Fibroblast of skin of scalp (primary cell): ENCODE data around the gene RALA.

ENCODE experiments used
- DNase-seq: peaks from one replicate; pipeline ENCODE4 v3.0.0-alpha.2; 2013

Gene RALA

DNA sequence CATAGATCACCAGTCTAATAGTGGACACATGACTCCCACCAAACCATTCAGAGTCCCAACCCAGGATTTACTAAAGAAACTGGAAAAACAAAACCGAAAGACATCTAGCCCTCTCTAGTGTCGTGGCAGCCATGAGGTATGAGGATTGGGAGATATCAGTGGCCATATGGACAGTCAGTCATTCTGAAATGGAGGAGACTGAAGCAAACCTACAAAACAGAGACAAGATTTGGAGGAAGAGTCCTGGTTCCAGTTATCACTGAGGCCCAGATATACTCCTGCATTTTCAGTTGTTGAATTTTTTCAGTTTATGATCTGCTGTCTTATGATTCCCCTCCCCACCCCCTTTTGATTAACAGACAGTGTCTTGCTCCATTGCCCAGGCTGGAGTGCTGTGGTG lies 9.1 kb upstream of the RALA start:
- no peak for DNase-seq

DNA sequence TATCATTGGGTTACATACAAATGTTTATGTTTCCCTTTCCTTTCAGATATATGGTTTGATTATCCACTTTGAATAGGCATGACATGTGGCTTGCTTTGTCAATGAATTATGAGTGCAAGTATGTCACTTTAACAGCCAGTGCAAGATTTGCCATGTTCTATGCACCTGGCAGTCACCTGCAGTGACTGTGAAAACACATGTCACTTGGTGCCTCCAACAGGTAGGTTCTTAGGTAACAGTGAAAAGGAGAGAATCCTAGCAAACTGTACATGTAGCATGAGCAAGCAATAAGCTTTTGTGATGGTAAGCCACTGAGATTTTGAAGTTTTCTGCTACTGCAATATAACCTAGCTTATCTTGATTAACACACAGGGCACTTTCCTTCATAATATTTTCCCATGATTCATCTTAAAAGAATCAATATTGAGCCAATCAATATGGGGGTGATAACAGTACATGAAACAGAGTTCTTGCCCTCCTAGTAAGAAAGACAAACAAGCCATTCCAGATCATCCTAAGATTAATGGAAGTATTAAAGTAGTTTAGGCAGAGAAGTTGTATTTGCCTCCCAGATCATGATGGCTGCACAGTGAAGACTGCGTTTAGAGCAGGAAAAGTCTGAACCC lies 7.9 kb upstream of the RALA start:
- no peak for DNase-seq

DNA sequence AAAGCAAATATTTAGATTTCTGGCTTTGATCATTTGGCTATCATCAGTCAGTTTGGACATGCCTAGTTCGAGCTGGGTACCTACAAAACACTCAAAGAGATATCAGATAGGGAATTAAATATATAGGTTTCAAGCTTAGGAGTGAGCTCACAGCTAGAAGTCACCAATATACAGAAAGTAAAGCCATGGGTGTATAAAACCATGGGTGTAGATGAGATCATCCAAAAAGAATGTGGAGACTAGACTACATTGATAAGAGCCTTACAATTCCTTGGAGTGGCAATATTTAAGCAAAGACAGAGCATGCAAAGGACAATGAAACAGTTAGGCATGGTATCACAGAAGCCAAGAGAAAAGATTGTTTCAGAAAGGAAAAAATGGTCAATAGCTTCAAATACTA lies 7.2 kb upstream of the RALA start:
- DNase-seq = peak; percentile 54

DNA sequence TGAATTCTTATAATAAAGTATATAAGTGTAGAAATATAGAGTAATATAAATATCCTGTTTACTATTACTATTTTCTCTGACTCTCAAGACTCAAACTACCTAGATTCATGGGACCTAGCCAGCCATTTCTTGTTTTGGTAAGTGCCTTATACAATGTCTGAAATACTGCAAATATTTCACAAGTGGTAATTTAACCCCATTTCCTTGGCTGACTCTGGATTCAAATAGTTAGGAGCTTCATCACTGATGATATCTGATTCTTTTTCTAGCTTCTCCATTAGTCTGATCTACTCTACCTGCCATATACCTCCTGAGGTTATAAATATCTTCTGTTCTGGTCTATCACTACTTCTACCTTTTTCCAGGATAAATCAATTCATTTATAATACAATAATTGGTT lies 6.4 kb upstream of the RALA start:
- DNase-seq = peak; percentile 63

DNA sequence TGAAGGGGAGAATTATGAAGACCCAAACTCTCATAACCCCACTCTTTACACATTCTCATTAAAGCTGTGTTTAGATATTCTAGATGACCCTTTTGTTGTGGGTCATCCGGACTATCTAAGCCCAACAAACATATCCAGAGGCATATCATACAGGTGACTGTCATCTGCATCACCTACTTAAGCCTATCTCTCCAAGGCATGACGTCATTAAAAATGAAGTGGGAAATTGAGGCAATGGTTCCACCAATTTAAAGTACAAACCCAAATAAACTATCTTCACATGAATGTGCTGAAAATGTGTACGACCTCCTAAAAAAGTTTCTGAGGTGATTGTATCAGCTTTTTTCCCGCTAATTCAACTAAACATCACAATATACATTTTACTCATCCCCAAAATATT lies 4.5 kb upstream of the RALA start:
- no peak for DNase-seq

DNA sequence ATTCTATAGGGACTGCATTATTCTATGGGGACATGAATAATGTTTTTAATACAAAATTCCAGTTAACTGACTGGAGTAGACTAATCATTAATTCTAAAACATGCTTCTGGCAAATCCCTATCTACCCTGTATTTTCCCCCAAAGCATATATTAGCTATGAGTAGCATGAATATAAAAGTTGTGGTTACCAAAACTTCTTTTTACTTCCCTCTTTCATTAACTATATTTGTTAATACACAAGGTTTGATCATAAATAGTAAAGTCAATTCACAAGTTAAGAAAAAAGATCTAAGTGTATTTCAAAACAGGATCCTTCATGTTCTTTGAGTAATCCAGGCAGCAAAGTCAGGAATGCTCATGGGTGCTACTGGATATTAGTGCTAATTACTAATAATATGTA lies 2.9 kb upstream of the RALA start:
- peak; percentile 46 for DNase-seq

DNA sequence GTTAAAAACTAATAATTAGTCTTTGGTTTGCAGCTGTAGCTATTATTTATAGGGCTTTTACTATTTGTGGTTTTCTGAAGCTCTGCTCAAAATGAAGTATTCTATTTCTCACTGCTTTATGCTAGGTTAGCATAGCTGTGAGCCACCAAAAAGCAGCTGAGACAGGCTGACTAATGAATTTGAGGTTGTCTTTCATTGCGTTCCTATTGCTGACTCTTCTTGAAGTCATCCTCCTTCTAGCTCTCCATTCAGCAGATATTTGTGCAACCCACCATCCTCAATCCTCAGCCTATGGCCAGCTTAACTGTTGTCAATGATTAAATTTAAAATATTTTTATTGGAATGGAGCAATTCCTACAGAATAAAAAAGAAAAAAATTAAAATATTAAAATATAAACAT lies 2.1 kb upstream of the RALA start:
- DNase-seq = peak; percentile 94

DNA sequence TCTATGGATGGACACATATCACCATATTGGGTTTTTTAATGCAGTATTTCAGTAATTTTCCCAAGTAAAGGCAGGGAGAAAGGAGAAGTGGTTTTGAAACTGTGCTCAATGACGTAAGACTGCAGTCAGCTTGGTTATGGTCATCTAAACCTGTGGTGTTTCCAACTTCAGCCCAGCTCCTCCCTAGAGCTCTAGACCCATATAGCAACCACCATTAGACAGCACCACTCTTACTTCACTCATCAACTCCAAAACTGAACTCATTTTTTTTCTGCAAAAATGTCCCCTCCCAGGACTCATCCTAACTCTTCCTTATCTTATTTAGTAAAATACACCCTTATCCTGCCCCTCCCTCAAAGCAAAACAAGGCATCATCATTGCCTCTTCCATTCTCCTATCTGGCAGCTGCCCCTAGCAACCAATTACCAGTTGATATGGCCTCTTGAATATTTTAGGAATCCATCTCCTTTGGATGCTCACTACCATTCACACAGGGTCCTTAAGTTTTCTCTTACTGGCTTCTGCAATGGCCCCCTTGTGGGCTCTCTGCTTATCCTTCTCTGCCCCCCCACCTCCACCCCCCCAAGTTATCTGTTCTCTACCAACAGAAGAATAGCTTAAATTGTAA lies 1.5 kb upstream of the RALA start:
- DNase-seq = peak; percentile 23

DNA sequence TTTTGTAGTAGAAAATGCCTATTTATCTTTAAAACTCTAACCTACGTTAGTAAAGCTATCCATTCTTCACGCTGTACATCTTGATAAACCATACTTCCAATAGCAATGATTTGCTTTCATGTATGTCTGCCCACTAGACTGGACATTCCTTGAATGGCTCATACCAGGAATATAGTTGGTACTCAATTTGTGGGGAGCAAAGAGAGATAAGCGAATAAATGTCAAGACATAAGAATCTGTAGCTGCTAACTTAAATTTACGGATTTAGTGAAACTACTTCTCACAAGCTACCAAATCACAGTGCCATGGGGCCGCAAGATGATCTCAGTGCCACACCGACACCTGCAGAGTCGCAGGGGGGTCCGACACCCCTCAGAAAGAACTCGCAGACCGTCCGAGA lies 763 bp upstream of the RALA start:
- no peak for DNase-seq

DNA sequence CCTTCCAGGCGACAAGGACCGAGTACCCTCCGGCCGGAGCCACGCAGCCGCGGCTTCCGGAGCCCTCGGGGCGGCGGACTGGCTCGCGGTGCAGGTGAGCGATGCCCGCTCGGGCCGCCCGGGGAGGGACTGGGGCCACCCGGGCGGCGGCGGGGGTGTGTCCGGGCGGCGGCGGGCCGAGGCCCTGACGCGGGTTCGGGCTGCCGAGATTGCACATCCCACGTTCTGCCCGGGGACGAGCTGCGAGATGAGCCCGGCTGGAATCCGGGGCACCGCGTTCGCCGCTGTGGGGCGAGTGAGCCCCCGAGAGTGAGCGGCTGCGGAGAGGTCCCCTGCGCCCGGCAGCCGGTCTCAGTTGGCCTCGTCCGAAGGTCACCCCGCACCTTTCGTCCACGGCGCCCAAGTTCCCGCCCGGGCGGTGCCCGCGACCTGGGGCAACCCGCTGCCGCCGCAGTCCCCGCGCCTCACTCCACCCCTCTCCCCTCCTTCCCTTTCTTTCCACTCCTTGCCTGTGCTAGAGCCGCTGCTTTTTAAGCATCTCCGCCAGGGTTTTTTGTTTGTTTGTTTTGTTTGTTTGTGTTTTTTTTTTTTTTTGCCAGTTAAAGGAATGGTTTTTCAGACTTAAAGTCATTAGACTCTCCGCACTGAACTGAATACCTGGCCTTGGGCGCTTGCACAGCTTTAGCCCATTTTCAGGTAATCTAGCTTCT lies 515 bp downstream of the RALA start:
- DNase-seq = no peak

DNA sequence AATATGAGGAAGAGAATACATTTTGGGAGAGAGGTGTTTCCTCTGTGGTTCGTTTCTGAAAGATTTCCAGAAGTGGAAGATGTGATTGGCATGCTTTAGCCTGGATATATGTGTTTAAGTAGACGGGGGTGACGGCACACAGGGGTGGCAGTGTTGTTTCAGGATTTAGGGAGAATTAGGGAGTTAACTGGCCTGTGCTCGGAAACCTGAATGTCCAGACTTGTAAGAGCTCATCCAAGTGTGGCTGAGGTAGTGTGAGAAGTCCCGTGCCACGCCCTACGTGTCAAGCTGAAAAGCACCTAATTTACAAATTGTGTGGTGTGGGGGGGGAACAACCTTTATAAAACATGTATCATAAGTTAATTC lies 1.1 kb downstream of the RALA start:
- DNase-seq = peak; percentile 24

DNA sequence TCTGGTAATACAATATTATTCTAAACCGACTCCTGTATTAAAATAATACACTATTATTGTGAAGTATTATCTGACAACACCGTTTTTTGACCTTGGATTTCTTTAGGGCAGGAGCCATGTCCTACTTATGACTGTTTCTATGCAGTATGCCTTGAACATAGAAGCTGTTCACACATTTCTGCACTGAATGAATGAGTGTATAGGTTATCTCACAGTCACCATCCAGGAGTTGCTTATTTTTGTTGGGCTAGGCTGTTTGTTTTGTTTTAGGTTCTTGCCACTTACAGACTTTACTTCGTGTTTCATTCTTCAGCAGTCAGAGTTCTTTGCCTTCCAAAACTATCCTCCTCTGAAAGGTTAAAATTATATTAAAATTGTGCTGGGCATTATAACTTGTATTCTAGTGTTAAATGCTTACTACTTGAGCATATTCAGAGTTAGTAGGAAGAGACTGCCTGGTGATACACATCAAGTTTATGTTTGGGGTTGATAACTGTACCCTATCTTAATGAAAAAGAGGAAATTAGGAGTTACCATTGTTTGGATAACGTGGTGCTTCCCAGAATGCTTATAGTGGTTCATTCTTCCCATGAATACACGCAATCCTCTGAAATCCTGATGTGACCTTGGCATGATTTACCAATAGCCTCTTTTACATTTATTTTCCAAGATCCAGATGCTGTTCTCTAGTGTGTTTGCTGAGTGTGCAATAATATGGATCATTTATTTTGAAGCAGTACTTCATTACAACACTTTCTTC lies 1.7 kb downstream of the RALA start:
- DNase-seq = peak; percentile 56

DNA sequence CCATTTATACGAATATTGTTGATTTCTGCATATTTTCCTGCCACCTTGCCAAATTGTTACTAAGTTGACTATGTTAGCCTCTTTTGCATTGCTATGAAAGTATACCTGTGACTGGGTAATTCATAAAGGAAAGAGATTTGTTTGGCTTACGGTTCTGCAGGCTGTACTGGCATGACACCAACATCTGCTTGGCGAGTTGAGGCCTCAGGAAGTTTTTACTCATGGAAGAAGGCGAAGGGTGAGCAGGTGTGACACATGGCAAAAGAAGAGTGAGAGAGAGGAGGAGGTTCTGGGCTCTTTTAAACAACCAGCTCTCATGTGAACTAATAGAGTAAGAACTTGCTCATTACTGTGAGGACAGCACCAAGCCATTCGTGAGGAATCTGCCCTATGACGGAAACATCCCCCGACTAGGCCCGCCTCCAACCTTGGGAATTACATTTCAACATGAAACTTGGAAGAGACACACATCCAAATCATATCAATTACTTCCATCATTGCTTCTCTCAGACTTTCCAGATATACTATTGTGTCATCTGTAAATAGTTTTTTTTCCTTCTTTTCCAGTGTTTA lies 8.4 kb downstream of the RALA start:
- DNase-seq = no peak

DNA sequence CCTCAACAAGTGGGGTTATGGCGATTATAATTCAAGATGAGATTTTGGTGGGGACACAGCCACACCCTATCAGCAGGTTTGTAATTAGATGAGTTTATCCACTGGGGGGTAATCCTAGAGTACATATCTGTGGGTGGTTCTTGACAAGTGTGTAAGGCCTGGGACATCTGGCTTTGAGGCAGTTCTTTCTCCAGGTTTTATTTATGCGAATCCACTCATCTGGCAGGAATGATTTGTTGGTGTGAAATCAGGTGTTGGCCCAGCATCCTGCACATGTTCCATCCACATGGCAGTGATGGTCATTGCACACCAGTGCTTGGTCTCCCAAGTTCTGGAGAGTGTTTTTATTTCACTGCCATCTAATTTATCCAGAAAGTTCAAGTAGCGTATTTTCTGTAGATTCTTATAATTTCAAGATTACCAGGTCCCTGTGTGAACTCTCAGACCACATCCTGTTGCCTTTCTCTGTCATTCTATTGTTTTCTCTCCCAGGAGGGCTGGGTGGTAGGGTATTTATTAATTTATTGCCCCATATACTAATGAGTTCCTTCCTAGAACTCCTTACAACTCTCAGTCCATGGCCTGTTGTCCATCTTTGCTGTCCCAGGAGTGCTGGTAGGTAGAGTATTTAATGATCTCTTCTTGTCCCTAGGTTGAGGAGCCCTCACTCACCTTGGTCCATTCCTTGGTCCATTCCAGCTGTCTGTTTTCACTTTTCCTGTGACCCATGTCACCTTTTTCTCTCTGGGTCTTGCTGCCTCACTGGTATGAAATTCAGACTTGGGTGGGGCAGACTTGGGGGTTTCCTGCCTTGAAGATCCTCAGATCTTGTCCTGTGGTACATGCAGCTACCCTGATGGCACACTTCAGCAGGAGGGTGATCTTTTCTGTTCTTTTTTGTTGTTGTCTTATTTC lies 10.4 kb downstream of the RALA start:
- no peak for DNase-seq

DNA sequence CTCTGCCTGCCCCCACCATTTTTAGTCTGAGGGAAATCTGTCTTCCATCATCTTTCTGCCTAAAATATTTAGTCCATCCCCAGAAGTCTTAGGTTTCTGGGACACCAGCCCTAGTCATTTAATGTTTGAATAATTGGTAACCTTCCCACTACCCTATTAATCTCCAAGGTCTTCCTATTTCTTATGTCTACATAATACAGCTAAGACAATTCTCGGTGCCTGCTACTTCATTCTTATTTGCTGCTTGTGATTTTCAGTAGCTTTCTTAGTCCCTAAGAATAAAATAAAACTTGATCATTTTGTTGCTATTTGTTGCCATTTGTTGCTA lies 11.1 kb downstream of the RALA start:
- DNase-seq = no peak

DNA sequence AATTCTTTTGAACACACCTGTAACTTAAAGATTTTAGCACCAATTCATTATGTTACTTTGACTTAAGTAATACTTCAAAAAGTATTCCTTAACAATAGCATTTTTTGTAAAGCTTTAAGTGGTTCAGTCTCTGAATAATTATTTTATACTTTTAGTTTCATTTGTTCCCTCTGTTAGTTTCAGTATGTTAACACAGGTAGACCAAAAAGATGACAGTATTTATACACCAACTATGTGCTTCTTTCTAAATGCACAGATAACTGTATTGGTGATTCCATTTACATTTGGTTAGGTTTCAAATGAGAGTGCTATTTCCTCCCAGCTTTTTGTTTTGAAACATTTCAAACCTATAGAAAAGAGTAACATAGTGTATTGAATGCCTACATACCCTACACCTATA lies 14.0 kb downstream of the RALA start:
- DNase-seq = no peak

DNA sequence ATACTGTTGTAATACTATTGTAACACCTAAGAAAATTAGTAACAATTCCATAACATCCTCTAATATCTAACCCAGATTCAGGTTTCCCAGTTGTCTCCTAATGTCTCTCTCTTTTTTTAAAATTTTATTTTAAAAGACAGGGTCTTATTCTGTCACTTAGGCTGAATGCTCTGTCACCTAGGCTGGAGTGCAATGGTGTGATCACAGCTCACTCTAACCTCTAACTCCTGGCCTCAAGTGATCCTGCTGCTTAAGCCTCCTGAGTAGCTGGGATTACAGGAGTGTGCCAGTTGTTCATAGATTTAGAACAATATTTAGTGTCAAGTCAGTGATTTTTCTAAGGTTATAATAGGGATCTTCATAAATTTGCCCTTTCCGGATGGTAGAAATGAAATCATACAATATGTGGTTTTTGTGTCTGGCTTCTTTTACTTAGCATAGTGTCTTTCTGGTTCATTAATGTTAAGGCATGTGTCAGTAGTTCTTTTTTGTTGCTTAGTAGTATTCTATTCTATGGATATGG lies 14.7 kb downstream of the RALA start:
- no peak for DNase-seq

DNA sequence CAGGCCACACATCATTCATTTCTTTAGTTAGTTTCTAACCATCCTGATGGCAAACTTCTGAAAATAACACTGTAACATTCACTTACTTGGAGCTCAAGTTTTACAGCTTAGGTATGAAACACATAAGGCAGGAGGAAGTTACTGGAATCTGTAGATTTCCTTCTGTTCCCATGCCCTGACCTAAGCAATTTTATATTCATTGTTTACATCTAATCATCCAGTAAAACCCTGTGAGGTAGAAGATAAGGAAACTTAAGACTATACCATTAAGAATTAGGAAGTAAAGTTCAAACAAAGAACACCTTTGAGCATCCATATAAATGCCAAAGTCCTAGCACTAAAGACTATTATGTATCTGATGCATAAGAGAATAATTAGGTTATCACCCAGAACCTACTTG lies 19.5 kb downstream of the RALA start:
- no peak for DNase-seq

DNA sequence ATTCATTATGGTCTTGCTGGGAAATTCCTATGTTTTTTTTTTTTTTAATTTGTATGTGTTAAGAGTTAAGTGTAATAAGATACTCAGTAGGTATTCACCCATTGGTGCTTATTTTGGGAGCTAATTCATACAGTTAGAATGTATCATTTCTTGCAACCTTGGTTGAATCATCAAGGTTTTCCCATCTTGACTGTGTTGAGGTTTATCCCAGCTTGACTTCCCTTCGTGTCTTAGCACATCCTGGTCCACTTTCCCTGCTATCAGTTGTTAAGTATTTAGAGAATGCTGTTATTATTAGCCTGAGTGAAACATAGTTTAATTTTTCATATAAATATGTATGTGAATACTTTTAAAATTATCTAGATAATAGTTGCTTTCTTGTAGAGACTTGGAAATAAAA lies 20.8 kb downstream of the RALA start:
- DNase-seq = peak; percentile 68

DNA sequence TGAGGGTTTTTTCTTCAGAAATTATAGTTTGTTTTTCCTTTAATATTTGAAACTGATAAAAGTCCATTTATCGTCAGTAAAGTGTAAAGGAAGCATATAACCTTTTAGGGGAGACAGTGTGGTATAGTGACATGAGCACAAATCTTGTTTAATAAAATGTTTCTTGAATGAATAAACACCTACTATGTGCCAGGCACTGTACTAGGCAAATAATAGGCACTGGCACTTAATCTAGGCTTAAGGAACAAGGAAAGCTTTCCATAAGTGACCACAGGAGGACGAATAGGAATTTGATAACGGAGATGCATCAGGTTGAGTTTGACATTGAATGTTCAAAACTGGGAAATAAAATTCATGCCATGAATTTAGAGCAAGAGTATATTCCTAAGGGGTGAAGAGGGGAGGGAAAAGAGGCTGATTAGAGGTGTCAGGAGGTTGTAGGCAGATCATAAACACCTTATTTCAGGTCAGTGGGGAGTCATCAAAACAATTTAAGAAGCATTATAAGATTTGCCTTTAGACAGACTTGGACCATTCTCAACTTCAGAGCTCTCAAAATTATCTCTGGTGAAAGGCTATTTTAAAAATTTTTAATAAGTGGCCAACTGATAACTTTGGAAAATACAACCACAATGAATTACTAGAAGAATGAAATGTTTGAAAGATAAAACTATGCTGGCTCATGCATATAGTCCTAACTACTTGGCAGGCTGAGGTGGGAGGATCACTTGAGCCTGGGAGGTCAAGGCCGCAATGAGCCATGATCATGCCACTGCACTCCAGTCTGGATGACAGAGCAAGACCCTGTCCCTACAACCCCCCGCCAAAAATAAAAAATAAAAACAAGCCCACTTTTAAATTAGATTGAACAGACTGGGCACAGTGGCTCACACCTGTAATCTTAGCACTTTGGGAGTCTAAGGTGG lies 22.4 kb downstream of the RALA start:
- no peak for DNase-seq

DNA sequence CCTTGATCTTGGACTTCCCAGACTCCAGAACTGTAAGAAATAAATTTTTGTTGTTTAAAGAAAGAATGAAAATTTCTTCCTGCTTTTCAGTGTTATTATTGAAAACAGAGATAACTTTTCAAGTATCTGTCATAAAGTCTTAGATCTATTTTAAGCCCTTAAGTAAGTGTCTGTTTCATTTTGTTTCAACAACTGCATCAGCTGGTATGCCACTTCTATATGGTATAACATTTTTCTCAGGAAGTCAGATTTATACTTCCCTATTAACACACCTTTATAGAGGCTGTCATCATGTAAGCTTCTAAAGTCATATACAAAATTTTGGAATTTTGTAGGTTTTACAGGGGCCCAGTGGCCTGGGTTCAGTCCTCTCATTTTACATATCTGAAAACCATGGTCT lies 24.4 kb downstream of the RALA start:
- DNase-seq = no peak
